Middle frontal gyrus (tissue), 1 donor: ENCODE data around the gene LRCH3.
"Not testable (repeated sequence)": the region's sequence is repeated elsewhere in the genome, so short reads cannot be mapped to it uniquely, and the experiment has no call there.

Experiments used
- DNase-seq: peaks from one replicate; pipeline ENCODE4 v3.0.0-alpha.2; 2015; ENCODE audit warnings: low spot score; ENCODE audit errors: extremely low spot score

Gene LRCH3

DNA sequence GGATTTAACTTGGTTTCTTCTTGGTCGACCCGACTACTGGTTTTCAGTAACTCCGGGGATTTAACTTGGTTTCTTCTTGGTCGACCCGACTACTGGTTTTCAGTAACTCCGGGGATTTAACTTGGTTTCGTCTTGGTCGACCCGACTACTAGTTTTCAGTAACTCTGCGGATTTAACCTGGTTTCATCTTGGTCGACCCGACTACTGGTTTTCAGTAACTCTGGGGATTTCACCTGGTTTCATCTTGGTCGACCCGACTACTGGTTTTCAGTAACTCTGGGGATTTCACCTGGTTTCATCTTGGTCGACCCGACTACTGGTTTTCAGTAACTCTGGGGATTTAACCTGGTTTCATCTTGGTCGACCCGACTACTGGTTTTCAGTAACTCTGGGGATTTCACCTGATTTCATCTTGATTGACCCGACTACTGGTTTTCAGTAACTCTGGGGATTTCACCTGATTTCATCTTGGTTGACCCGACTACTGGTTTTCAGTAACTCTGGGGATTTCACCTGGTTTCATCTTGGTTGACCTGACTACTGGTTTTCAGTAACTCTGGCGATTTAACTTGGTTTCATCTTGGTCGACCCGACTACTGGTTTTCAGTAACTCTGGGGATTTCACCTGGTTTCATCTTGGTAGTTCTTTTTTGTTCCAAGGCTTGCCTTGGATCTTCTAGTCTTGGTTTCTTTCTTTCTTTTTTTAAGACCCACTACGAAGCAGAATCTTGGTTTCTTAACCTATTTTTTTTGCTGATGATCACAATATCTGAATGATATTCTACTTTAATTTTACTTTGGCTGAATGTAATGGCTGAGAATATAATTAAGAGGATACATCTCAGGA lies 130.6 kb downstream of the LRCH3 start:
- DNase-seq, result not testable (repeated sequence)

- DNase-seq, result no peak
These were observed 135.4 kb downstream of the LRCH3 start for GRCh38 chr3:197926418-197926817.

- DNase-seq, result not testable (repeated sequence)
These were observed 136.5 kb downstream of the LRCH3 start for GRCh38 chr3:197927578-197927977.

- DNase-seq, result no peak
These were observed 145.8 kb downstream of the LRCH3 start for GRCh38 chr3:197936819-197937384.
